GM18873 (cell line): ENCODE measurements around the gene KIF2C.
"Not testable (repeated sequence)": the region's sequence is repeated elsewhere in the genome, so short reads cannot be mapped to it uniquely, and the experiment has no call there.

ENCODE experiments used
- ATAC-seq: cut with Tn5 transposase; IDR thresholded peaks from one replicate; pipeline ENCODE4 v1.9.1; 2021; ENCODE audit warnings: mild to moderate bottlenecking, moderate library complexity, moderate number of reproducible peaks; ENCODE audit not compliant: unreplicated experiment, low FRiP score

Gene KIF2C

GRCh38 chr1:44808938-44809917 is 69.6 kb downstream of the KIF2C start:
- no peak for ATAC-seq

- ATAC-seq, result no peak
Observed at GRCh38 chr1:44810101-44810761, 70.6 kb downstream of the KIF2C start.

GRCh38 chr1:44810762-44811105 is 71.1 kb downstream of the KIF2C start:
- not testable (repeated sequence) for ATAC-seq

GRCh38 chr1:44811234-44811633 is 71.6 kb downstream of the KIF2C start:
- no peak for ATAC-seq

GRCh38 chr1:44812822-44813543 is 73.3 kb downstream of the KIF2C start:
- no peak for ATAC-seq

- not testable (repeated sequence) for ATAC-seq
Observed at GRCh38 chr1:44815926-44816325, 76.3 kb downstream of the KIF2C start.

- ATAC-seq, result no peak
Observed at GRCh38 chr1:44817307-44817706, 77.7 kb downstream of the KIF2C start.
